Fibroblast of mammary gland (primary cell): ENCODE data around the gene P2RY8.

Experiments
- DNase-seq: peaks from one replicate; pipeline ENCODE4 v3.0.0-alpha.2; 2010; ENCODE audit warnings: low read depth
- H3K4me3 ChIP-seq: 2 replicates; pipeline ENCODE4 v1.5.1; 2011; ENCODE audit warnings: low read depth, mild to moderate bottlenecking, low read length, moderate library complexity; ENCODE audit not compliant: control insufficient read depth
- CTCF ChIP-seq: conservative IDR thresholded peaks from 2 replicates; pipeline ENCODE4 v1.5.1; 2011; ENCODE audit warnings: low read depth, low read length, inconsistent platforms; ENCODE audit not compliant: control insufficient read depth, insufficient read depth

The P2RY8 gene

GRCh38 chrX:1529328-1529727, 7.7 kb downstream of the P2RY8 start:
- DNase-seq, result no peak
- H3K4me3 ChIP-seq, result no peak overlapping the region
- TF ChIP-seq CTCF, result no peak

GRCh38 chrX:1528884-1529203, 8.1 kb downstream of the P2RY8 start:
- TF ChIP-seq CTCF, result no peak
- no peak overlapping the region for H3K4me3 ChIP-seq
- DNase-seq, result no peak

GRCh38 chrX:1528186-1528883, 8.7 kb downstream of the P2RY8 start:
- no peak overlapping the region for H3K4me3 ChIP-seq
- no peak for TF ChIP-seq CTCF
- no peak for DNase-seq

- no peak for TF ChIP-seq CTCF
- H3K4me3 ChIP-seq, result no peak overlapping the region
- no peak for DNase-seq
These were observed 9.5 kb downstream of the P2RY8 start for GRCh38 chrX:1527457-1527856.

- no peak for DNase-seq
- H3K4me3 ChIP-seq, result no peak overlapping the region
- TF ChIP-seq CTCF, result no peak
These were observed 10.4 kb downstream of the P2RY8 start for GRCh38 chrX:1526565-1526964.

- H3K4me3 ChIP-seq, result no peak overlapping the region
- no peak for TF ChIP-seq CTCF
- no peak for DNase-seq
These were observed 11.2 kb downstream of the P2RY8 start for GRCh38 chrX:1525583-1526355.
